A549 (cell line): ENCODE data around the gene MLLT1. TPM values are rescaled to one million over a fixed set of nuclear protein-coding genes. Genes with fewer than 3 reads are reported as not detected.

ENCODE experiments used
- ATAC-seq, 2 experiments: fragments of 200-7000 bp in 1 of 2; fragments of >200 bp in 1 of 2; cut with Nextera tagmentation in 1 of 2; cut with Tn5 transposase in 1 of 2; 3 replicates each; pipeline versions ENCODE4 v1.8.0 to v1.9.1; 2018 to 2020; ENCODE audit warnings: mild to moderate bottlenecking in 1 of 2, moderate library complexity in 1 of 2
- CTCF ChIA-PET: fragments of 300-600 bp; sonication (Branson Sonifier 250); formaldehyde crosslinking; extraction: SDS; loops from one replicate; lab custom pipeline; 2021; ENCODE audit warnings: antibody characterized with exemption, inconsistent platforms; lab: Yijun Ruan, JAX
- POLR2A ChIA-PET: fragments of 350-600 bp; formaldehyde crosslinking; extraction: SDS; loops from one replicate; lab custom pipeline; 2021; ENCODE audit warnings: antibody characterized with exemption, inconsistent platforms; lab: Yijun Ruan, JAX
- DNase-seq, 2 experiments: peaks; one replicate each; pipeline versions ENCODE4 v3.0.0 to v3.0.0-alpha.2; 2011 to 2016; ENCODE audit warnings: low read depth in 1 of 2, low spot score in 1 of 2
- FAIRE-seq: peaks from 2 replicates; lab custom pipeline; 2011; peaks lifted over from hg19 to GRCh38; lab: Jason Lieb, UNC
- H3K27ac ChIP-seq, 2 experiments: fragments of >200 bp; sonication (Bioruptor Twin); formaldehyde crosslinking; 3 replicates each; pipeline ENCODE4 v1.5.1; 2016 to 2017
- H3K4me1 ChIP-seq: fragments of >200 bp; sonication (Bioruptor Twin); formaldehyde crosslinking; 3 replicates; pipeline ENCODE4 v1.6.1; 2016
- H3K4me2 ChIP-seq: fragments of >200 bp; sonication (Bioruptor Twin); formaldehyde crosslinking; 3 replicates; pipeline ENCODE4 v1.6.1; 2016
- H3K4me3 ChIP-seq: fragments of >200 bp; sonication (Bioruptor Twin); formaldehyde crosslinking; 3 replicates; pipeline ENCODE4 v1.5.1; 2016
- H3K9me3 ChIP-seq: fragments of >200 bp; sonication (Bioruptor Twin); formaldehyde crosslinking; 3 replicates; pipeline ENCODE4 v1.6.1; 2016
- ATOH8 ChIP-seq: fragments of 250-450 bp; sonication (Bioruptor Pico); IDR thresholded peaks from 2 replicates; pipeline ENCODE4 v1.5.0; 2020; ENCODE audit warnings: low read depth, mild to moderate bottlenecking, moderate library complexity
- BCL3 ChIP-seq: fragments of >200 bp; sonication (Bioruptor Twin); formaldehyde crosslinking; IDR thresholded peaks from 3 replicates; pipeline ENCODE4 v1.6.1; 2016
- EP300 ChIP-seq, 2 experiments: fragments of >200 bp; sonication (Bioruptor Twin); formaldehyde crosslinking; IDR thresholded peaks; 2 replicates in 1 of 2; 3 replicates in 1 of 2; pipeline ENCODE4 v1.6.1; 2016 to 2017
- FOSL2 ChIP-seq, 2 experiments: fragments of 450-650 bp in 1 of 2; fragments of >200 bp in 1 of 2; sonication (Bioruptor Twin) in 1 of 2; formaldehyde crosslinking; IDR thresholded peaks; 2 replicates each; pipeline versions ENCODE4 v1.5.0 to v1.6.1; 2016 to 2020; ENCODE audit warnings: mild to moderate bottlenecking in 1 of 2, moderate library complexity in 1 of 2
- HEYL ChIP-seq: fragments of 250-450 bp; sonication (Bioruptor Pico); IDR thresholded peaks from 2 replicates; pipeline ENCODE4 v1.8.0; 2021; ENCODE audit warnings: mild to moderate bottlenecking, moderate library complexity
- HOXB13 ChIP-seq: fragments of 250-450 bp; sonication (Bioruptor Pico); IDR thresholded peaks from 2 replicates; pipeline ENCODE4 v1.5.0; 2020; ENCODE audit warnings: low read depth, mild to moderate bottlenecking, moderate library complexity
- JUN ChIP-seq, 2 experiments: fragments of >200 bp; sonication (Bioruptor Twin); formaldehyde crosslinking; IDR thresholded peaks; 2 replicates in 1 of 2; 3 replicates in 1 of 2; pipeline ENCODE4 v1.6.1; 2016 to 2017
- KDM1A ChIP-seq: fragments of 200-600 bp; sonication (generic); IDR thresholded peaks from 2 replicates; pipeline ENCODE4 v1.6.1; 2016; ENCODE audit warnings: low read depth, mild to moderate bottlenecking
- KDM5A ChIP-seq: fragments of 200-600 bp; sonication (generic); IDR thresholded peaks from 2 replicates; pipeline ENCODE4 v1.6.1; 2016; ENCODE audit warnings: antibody characterized with exemption, mild to moderate bottlenecking
- PHF8 ChIP-seq: fragments of 200-600 bp; sonication (generic); IDR thresholded peaks from 2 replicates; pipeline ENCODE4 v1.6.1; 2016; ENCODE audit warnings: low read depth, mild to moderate bottlenecking, antibody characterized with exemption, moderate library complexity, borderline replicate concordance
- ZSCAN20 ChIP-seq: fragments of 250-450 bp; sonication (Bioruptor Pico); IDR thresholded peaks from 2 replicates; pipeline ENCODE4 v1.8.0; 2022; ENCODE audit warnings: mild to moderate bottlenecking, moderate library complexity
- WGBS: methylation state at CpG from one replicate; pipeline ENCODE4 v1.1.6; 2017; ENCODE audit errors: missing lambda C conversion rate; 5-methylcytosine and 5-hydroxymethylcytosine counted together
- polyA plus RNA-seq, 4 experiments: library from polyadenylated mRNA; depleted of rRNA in 3 of 4; stranded (reverse); fragments of >200 nt; fragmentation: RNase III in 1 of 4; extraction: RNeasy Plus Mini Kit Qiagen cat#74134 plus additional on column Dnase treatment in 1 of 4; gene quantifications; 2 replicates in 3 of 4; 3 replicates in 1 of 4; pipeline ENCODE4 v1.2.3, GENCODE V29; 2011 to 2017
- TF ChIP-seq, protein P1 (sequence below): fragments of 450-650 bp; IDR thresholded peaks from 2 replicates; pipeline ENCODE4 v1.6.1; 2014; ENCODE audit warnings: antibody characterized with exemption
- TF ChIP-seq, protein P2 (sequence below): fragments of >200 bp; sonication (Bioruptor Twin); formaldehyde crosslinking; IDR thresholded peaks from 3 replicates; pipeline ENCODE4 v1.5.1; 2016
- TF ChIP-seq, protein P3 (sequence below): IDR thresholded peaks from 2 replicates; pipeline ENCODE4 v1.6.1; 2012; ENCODE audit warnings: low read depth, borderline replicate concordance

MLLT1 gene
- polyA plus RNA-seq, 2 of the 4 experiments (the other 2 are of a cell fraction) = 7.4 to 17.5 TPM

DNA sequence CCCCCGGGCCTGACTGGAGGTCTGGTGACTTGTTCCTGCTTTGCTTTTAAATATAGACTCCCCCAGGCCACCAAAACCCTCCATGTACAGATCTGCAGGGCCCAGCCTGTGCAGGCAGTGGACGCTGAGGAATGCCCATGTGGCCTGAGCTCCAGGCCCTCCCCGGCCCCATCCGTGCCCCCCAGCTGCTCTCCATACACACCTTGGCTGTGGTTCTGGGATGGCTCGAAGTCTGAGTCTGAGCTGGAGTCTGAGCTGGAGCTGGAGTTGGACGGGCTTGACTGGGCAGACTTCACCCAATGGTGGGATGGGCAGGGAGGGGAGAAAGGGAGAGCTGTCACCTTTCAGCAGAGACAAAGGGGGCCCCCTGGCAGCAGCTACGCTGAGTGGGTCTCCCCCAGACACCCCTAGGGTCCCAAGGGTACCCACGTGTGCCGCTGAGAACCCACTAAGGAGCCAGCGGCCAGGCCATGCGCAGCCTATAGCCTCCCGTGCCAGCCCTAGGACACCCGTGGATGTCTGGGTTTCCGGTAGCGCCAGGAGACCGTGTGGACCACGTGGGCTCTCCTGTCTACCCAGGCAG is 61.9 kb downstream of the MLLT1 start (continued):
- TF ChIP-seq BCL3 = no peak
- TF ChIP-seq HEYL = no peak
- TF ChIP-seq, protein P1, sequence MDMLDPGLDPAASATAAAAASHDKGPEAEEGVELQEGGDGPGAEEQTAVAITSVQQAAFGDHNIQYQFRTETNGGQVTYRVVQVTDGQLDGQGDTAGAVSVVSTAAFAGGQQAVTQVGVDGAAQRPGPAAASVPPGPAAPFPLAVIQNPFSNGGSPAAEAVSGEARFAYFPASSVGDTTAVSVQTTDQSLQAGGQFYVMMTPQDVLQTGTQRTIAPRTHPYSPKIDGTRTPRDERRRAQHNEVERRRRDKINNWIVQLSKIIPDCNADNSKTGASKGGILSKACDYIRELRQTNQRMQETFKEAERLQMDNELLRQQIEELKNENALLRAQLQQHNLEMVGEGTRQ = no peak
- TF ChIP-seq, protein P2, sequence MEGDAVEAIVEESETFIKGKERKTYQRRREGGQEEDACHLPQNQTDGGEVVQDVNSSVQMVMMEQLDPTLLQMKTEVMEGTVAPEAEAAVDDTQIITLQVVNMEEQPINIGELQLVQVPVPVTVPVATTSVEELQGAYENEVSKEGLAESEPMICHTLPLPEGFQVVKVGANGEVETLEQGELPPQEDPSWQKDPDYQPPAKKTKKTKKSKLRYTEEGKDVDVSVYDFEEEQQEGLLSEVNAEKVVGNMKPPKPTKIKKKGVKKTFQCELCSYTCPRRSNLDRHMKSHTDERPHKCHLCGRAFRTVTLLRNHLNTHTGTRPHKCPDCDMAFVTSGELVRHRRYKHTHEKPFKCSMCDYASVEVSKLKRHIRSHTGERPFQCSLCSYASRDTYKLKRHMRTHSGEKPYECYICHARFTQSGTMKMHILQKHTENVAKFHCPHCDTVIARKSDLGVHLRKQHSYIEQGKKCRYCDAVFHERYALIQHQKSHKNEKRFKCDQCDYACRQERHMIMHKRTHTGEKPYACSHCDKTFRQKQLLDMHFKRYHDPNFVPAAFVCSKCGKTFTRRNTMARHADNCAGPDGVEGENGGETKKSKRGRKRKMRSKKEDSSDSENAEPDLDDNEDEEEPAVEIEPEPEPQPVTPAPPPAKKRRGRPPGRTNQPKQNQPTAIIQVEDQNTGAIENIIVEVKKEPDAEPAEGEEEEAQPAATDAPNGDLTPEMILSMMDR = no peak
- no peak for TF ChIP-seq EP300 (IDR thresholded peaks at IDR 0.05)

DNA sequence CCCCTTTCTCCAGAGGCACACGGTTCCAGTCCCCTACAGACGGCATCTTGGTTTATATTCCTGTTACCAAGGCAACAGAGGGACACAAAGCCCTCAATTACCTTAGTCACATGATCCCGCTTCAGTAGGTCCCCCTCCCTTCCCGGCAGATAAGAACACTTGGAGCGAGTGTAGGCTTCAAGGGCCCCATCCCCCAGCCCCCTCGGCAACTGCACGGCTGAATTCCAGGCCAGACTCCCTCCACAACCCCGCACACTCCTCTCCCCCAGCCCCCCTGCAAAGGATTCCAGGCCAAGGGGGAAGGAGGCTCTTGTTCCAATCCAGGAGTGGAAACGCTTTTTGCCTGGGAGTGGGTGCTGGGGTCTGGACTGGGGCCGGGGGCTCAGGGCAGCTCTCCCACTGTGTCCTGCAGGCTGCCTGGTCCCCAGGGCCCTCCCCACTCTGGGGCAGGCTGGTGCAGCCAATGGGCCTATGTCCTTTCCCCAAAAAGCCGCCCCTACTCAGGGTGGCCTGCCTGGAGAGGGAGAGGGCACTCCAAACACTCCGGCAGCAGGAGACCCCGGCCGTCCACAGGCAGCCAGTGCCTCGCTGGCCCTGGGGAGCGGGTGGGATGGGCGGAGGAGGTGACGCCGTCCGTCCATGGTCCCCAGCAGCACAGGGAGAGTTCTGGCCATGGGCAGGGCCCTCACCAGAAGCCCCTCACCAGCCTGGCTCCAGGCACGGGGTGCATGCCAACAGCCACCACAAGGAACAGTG is 62.6 kb downstream of the MLLT1 start:
- Histone ChIP-seq H3K9me3 (no peaks in the 10 kb centered on the region), H3K27ac (no peak overlapping the region), H3K4me2 (no peak overlapping the region), H3K4me3 (no peak overlapping the region), H3K4me1 (no peaks in the 10 kb centered on the region)
- ATAC-seq (no peak), FAIRE-seq (no peak)
- CTCF ChIA-PET = interaction anchor here (1.0 to 2.6 kb wide), 6 partner anchors 10 to 83 kb away, joined by 3 to 24 read pairs (median 9); no protein-coding TSS in a partner anchor
- 76% methylated on average over 7 of the region's 21 CpGs for WGBS
- no peak for TF ChIP-seq KDM1A
- no peak for TF ChIP-seq KDM5A
- no peak for TF ChIP-seq ZSCAN20
- TF ChIP-seq, protein P3, sequence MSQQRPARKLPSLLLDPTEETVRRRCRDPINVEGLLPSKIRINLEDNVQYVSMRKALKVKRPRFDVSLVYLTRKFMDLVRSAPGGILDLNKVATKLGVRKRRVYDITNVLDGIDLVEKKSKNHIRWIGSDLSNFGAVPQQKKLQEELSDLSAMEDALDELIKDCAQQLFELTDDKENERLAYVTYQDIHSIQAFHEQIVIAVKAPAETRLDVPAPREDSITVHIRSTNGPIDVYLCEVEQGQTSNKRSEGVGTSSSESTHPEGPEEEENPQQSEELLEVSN = no peak
- TF ChIP-seq HOXB13 (CRISPR knock-in tag) = no peak
- no peak for TF ChIP-seq BCL3
- no peak for TF ChIP-seq PHF8
- no peak for TF ChIP-seq JUN (IDR thresholded peaks at IDR 0.05)
- no peak for TF ChIP-seq ATOH8
- TF ChIP-seq FOSL2 (IDR thresholded peaks at IDR 0.05) = no peak
- TF ChIP-seq FOSL2 (CRISPR knock-in tag; IDR thresholded peaks at IDR 0.05) = no peak
- TF ChIP-seq, all 56 proteins: peak for 0
- no peak for DNase-seq
- POLR2A ChIA-PET = no interaction called here
